Measurements from ENCODE around the gene RNU5D-1.
A peak's percentile ranks its signal among the peaks of the same experiment; 100 is the strongest.
"Not testable (repeated sequence)": the region's sequence is repeated elsewhere in the genome, so short reads cannot be mapped to it uniquely, and the experiment has no call there.

Gene RNU5D-1

DNA sequence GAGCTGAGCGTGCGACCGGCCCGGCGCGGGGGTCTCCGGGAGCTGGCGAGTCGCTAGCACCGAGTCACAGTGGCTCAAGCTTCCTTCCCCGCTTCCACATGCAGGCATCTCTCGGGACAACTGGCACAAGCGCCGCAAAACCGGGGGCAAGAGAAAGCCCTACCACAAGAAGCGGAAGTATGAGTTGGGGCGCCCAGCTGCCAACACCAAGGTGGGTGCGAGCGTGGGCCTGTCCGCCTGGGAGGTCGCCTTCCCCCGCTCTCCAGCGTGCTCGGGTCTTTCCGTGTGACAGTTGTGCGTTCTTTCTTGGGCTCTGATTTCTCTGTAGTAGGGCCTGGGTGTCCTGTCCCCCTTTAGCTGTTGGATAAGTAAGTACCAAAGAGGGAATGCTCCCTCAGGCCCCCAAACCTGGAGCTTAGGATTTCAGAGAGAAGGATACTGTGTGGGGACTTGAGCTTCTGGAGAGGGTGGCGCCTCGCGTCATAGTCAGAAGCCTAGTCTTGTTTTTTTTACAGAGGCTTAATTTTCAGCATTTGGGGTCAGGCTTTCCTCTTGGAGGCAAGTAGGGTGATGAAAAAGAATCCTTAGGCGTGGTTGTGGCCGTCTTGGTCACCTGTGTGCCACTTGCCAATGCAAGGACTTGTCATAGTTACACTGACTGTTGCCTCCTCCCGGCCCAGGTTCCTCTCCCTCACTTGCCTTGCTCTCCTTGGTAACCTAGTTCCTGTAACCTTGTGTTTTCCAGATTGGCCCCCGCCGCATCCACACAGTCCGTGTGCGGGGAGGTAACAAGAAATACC is 45.2 kb upstream of the RNU5D-1 start:
- DNase-seq (ENCODE audit: low read depth) = no peak
- no peak for TF ChIP-seq CTCF (conservative IDR thresholded peaks at IDR 0.05; ENCODE audit: low read depth, low read length)
- H3K4me3 ChIP-seq (ENCODE audit: low read length) = peak overlapping the region; percentile 93

- TF ChIP-seq CTCF (conservative IDR thresholded peaks at IDR 0.05; ENCODE audit: low read depth, low read length) = no peak
- peak within 1 kb of the TSS; percentile 93 for H3K4me3 ChIP-seq (ENCODE audit: low read length)
- DNase-seq (ENCODE audit: low read depth) = peak; percentile 77
These were observed 44.3 kb upstream of the RNU5D-1 start, which contains the start of gene RPS8 for GRCh38 chr1:44775078-44775929. TSS of gene RPS8 (plus strand) at chr1:44775540. CDS start at chr1:44775597, 57 bp downstream.

DNA sequence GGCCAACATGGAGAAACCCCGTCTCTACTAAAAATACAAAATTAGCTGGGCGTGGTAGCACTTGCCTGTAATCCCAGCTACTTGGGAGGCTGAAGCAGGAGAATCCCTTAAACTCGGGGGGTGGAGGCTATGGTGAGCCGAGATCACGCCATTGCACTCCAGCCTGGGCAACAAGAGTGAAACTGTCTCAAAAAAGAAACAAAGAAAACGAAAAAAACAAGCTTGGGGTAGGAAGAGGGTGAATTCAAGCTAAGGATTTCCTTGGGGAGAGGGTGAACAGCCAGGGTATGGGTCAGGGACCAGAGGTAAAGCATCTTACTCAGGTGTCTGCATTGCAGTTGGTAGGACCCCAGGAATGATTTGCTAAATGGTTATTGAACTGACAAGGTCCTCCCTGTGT is 35.5 kb upstream of the RNU5D-1 start:
- not testable (repeated sequence) for DNase-seq (ENCODE audit: low read depth)

GRCh38 chr1:44760876-44761275 is 29.9 kb upstream of the RNU5D-1 start:
- no peak for DNase-seq (ENCODE audit: low read depth)
- no peak for TF ChIP-seq CTCF (conservative IDR thresholded peaks at IDR 0.05; ENCODE audit: low read depth, low read length)
- H3K4me3 ChIP-seq (ENCODE audit: low read length) = no peak overlapping the region

More for the DNA sequence above, 35.5 kb upstream of the RNU5D-1 start:
- H3K4me3 ChIP-seq (ENCODE audit: low read length) = not testable (repeated sequence)

DNA sequence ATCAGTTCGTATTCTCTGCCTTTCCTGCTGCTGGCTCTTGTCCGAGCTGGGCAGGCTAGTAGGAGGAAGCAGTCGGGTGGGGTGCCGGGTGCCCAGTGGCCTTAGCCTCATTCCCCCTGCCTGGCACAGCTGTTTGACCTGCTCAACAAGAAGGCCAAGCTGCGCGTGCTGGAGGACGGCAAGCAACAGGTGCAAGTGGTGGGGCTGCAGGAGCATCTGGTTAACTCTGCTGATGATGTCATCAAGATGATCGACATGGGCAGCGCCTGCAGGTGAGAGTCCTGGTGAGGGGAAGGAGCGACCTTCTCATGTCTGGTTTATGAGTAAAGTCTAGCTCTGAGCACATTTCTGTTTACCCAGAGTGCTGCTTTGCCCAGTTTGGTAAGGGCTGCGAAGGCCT is 28.1 kb upstream of the RNU5D-1 start:
- DNase-seq (ENCODE audit: low read depth) = no peak
- no peak for TF ChIP-seq CTCF (conservative IDR thresholded peaks at IDR 0.05; ENCODE audit: low read depth, low read length)
- no peak overlapping the region for H3K4me3 ChIP-seq (ENCODE audit: low read length)

DNA sequence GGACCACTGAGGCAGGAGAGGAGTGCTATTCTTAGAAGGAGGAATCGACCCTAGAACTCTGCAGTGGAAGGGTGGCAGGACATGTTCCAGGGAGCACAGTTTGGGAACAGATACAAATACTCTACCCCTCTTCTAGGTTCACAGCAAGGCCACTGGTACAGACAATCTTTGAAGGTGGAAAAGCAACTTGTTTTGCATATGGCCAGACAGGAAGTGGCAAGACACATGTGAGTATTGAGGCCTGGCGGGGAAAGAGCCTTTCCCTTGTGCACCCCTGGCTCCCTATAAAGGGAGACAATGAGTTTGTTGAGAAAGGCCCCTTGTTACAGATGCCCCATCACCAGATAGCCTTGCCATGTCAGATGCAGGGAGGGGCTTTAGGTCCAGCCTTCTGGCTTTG is 26.4 kb upstream of the RNU5D-1 start:
- no peak for TF ChIP-seq CTCF (conservative IDR thresholded peaks at IDR 0.05; ENCODE audit: low read depth, low read length)
- no peak overlapping the region for H3K4me3 ChIP-seq (ENCODE audit: low read length)
- no peak for DNase-seq (ENCODE audit: low read depth)

DNA sequence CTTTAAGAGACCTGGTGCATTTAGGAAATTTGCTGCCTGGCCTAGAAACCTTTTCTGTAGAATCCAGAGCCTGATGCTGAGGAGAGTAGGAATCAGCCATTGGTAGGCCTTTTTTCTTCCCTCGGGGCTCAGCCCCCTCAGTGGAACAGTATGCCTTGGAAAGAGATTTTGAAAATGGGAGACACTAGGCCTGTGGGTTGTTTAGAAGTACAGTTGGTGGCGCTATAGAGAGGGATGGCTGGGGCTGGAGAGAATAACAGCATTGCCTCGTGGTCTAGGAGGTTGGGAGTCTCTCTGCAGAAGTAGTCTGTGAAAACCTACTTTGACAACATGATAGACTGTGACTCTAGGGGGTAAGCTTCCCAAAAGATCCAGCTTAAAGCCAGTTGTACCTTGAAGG is 16.9 kb upstream of the RNU5D-1 start:
- TF ChIP-seq CTCF (conservative IDR thresholded peaks at IDR 0.05; ENCODE audit: low read depth, low read length) = no peak
- no peak for DNase-seq (ENCODE audit: low read depth)
- H3K4me3 ChIP-seq (ENCODE audit: low read length) = no peak overlapping the region
